Endodermal cell (in vitro differentiated cells): Measurements from ENCODE around the gene RASGRF2. TPM values are rescaled to one million over a fixed set of nuclear protein-coding genes. Genes with fewer than 3 reads are reported as not detected.
A peak's percentile ranks its signal among the peaks of the same experiment; 100 is the strongest.

Experiments
- DNase-seq: peaks from one replicate; pipeline ENCODE4 v3.0.0-alpha.2; 2017
- H3K27ac ChIP-seq: 2 replicates; pipeline ENCODE4 v1.5.1; 2013; ENCODE audit warnings: mild to moderate bottlenecking, low read depth, low read length, moderate library complexity
- H3K27me3 ChIP-seq: 2 replicates; pipeline ENCODE4 v1.6.1; 2013; ENCODE audit warnings: mild to moderate bottlenecking, low read length, moderate library complexity; ENCODE audit not compliant: insufficient read depth, control insufficient read depth, poor library complexity, severe bottlenecking
- H3K36me3 ChIP-seq: 2 replicates; pipeline ENCODE4 v1.7.0; 2013; ENCODE audit warnings: mild to moderate bottlenecking, low read length, moderate library complexity; ENCODE audit not compliant: control insufficient read depth, insufficient read depth
- H3K4me1 ChIP-seq: one replicate; pipeline ENCODE4 v1.7.0; 2013; ENCODE audit warnings: low read length; ENCODE audit not compliant: control insufficient read depth, insufficient read depth
- H3K4me3 ChIP-seq: 2 replicates; pipeline ENCODE4 v1.5.1; 2013; ENCODE audit warnings: mild to moderate bottlenecking, low read length, moderate library complexity
- H3K9ac ChIP-seq: 2 replicates; pipeline ENCODE4 v1.6.1; 2013; ENCODE audit warnings: mild to moderate bottlenecking, low read length, moderate library complexity; ENCODE audit not compliant: poor library complexity, severe bottlenecking; ENCODE audit errors: extremely low read depth
- H3K9me3 ChIP-seq: 2 replicates; pipeline ENCODE4 v1.6.1; 2013; ENCODE audit warnings: mild to moderate bottlenecking, low read length, moderate library complexity; ENCODE audit not compliant: control insufficient read depth
- H3K27ac Mint-ChIP-seq: 2 replicates; pipeline ENCODE4 v1.8.0; 2020; ENCODE audit warnings: mixed read lengths
- H3K27me3 Mint-ChIP-seq: 2 replicates; pipeline ENCODE4 v1.8.0; 2021; ENCODE audit warnings: mild to moderate bottlenecking, mixed read lengths; ENCODE audit not compliant: insufficient read depth
- H3K36me3 Mint-ChIP-seq: 2 replicates; pipeline ENCODE4 v1.8.0; 2020; ENCODE audit warnings: low read depth, mixed read lengths
- H3K4me1 Mint-ChIP-seq: 2 replicates; pipeline ENCODE4 v1.8.0; 2020; ENCODE audit warnings: mixed read lengths
- H3K4me3 Mint-ChIP-seq: 2 replicates; pipeline ENCODE4 v1.8.0; 2020; ENCODE audit warnings: mild to moderate bottlenecking, moderate library complexity, mixed read lengths
- H3K9me3 Mint-ChIP-seq: 2 replicates; pipeline ENCODE4 v1.8.0; 2020; ENCODE audit warnings: mild to moderate bottlenecking, mixed read lengths
- WGBS, 2 experiments: methylation state at CpG; one replicate each; pipeline versions ENCODE4 v1.1.5 to v1.1.7; 2013; ENCODE audit warnings: missing lambda C conversion rate in 2 of 2, mixed read lengths in 1 of 2; ENCODE audit not compliant: insufficient coverage in 1 of 2, insufficient read length in 1 of 2; 5-methylcytosine and 5-hydroxymethylcytosine counted together
- total RNA-seq, 2 donors: library from RNA; stranded (reverse); fragmentation: NEBNext Ultra II Directional in 1 of 2; extraction: Animal tissue kit (Norgen Biotek cat#: 25700) in 1 of 2; gene quantifications; 2 replicates in 1 of 2; 3 replicates in 1 of 2; pipeline ENCODE4 v1.2.1, GENCODE V29; 2021
- TF ChIP-seq, protein P1 (sequence below): fragments of 200-600 bp; sonication (generic); conservative IDR thresholded peaks from 2 replicates; pipeline ENCODE4 v1.5.0; 2021; ENCODE audit warnings: antibody characterized with exemption, mild to moderate bottlenecking

The RASGRF2 gene
- total RNA-seq, 2 donors from 2014 or later: 0.64 to 14.4 TPM

DNA sequence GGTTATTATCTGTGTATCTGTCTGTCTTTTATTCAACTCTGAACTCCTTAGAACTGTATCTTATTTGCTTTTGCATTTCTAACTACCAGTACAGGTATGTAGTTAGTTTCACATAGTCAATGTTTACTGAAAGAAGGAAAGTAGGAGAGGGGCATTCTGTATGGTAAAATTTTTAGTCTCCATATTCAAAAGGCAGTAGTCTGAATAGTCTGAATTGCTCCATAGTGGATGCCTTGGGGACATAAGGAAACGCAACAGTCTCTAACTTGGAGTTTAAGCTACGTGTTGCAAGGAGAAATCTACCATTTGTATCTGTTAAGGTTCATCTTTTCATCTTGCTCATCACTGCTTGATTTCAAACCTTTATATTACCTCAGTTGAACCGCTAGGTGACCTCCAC lies 26.2 kb downstream of the RASGRF2 start:
- no peak overlapping the region for H3K4me3 ChIP-seq
- no peaks in the 10 kb centered on the region for H3K27me3 ChIP-seq
- no peaks in the 10 kb centered on the region for H3K4me1 ChIP-seq
- TF ChIP-seq, protein P1, sequence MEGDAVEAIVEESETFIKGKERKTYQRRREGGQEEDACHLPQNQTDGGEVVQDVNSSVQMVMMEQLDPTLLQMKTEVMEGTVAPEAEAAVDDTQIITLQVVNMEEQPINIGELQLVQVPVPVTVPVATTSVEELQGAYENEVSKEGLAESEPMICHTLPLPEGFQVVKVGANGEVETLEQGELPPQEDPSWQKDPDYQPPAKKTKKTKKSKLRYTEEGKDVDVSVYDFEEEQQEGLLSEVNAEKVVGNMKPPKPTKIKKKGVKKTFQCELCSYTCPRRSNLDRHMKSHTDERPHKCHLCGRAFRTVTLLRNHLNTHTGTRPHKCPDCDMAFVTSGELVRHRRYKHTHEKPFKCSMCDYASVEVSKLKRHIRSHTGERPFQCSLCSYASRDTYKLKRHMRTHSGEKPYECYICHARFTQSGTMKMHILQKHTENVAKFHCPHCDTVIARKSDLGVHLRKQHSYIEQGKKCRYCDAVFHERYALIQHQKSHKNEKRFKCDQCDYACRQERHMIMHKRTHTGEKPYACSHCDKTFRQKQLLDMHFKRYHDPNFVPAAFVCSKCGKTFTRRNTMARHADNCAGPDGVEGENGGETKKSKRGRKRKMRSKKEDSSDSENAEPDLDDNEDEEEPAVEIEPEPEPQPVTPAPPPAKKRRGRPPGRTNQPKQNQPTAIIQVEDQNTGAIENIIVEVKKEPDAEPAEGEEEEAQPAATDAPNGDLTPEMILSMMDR: no peak
- Mint-ChIP-seq H3K27me3 (no peaks in the 10 kb centered on the region), H3K36me3 (no peaks in the 10 kb centered on the region), H3K4me3 (no peak overlapping the region), H3K4me1 (peaks cover 30% of the 10 kb centered on the region), H3K27ac (no peak overlapping the region), H3K9me3 (no peaks in the 10 kb centered on the region)
- H3K9ac ChIP-seq: no peak overlapping the region
- WGBS, 2 experiments: 0 to 65% methylated on average over 1 to 3 of the region's 3 CpGs
- H3K27ac ChIP-seq: no peak overlapping the region
- H3K9me3 ChIP-seq: no peaks in the 10 kb centered on the region
- no peak for DNase-seq
- H3K36me3 ChIP-seq: no peaks in the 10 kb centered on the region

DNA sequence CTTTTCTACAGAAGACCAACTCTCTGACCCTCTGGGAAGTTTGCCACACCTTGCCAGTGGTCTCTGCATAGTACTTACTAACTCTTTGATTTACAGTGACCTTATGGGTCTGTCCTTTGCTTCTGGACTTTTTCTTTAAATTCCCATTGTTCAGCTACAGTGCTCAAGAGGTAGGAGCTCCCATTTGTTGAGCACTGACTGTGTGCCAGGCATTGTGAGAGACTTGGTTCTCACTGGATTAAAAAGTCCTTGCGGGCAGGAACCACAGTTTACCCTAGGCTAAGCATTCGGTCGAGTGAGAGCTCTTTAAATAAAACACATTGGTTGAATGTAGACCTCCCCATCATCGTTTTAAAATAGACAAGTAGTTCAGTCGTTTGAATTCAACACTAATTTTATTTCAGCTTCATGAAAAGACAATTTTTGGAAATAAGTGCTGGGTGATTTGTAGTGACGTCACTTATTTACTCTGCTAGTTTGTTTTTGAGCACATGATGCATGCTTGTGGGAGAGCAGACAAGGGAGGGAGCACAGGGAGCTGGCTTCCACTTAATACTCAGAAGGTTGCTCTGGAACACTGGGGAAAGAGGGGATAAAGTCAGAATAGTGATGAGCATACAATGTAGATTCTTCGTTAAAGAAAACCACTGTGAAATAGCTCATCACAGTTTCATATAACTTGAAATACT lies 27.1 kb downstream of the RASGRF2 start:
- no peak overlapping the region for H3K27ac ChIP-seq
- Mint-ChIP-seq H3K36me3 (no peaks in the 10 kb centered on the region), H3K27me3 (no peaks in the 10 kb centered on the region), H3K4me3 (no peak overlapping the region), H3K27ac (no peak overlapping the region), H3K9me3 (no peaks in the 10 kb centered on the region), H3K4me1 (peaks cover 30% of the 10 kb centered on the region)
- no peaks in the 10 kb centered on the region for H3K36me3 ChIP-seq
- no peak for DNase-seq
- TF ChIP-seq, protein P1: no peak
- WGBS, 2 experiments: 87 to 89% methylated on average over 7 of the region's 7 CpGs
- H3K9ac ChIP-seq: no peak overlapping the region
- no peak overlapping the region for H3K4me3 ChIP-seq
- H3K27me3 ChIP-seq: no peaks in the 10 kb centered on the region
- H3K4me1 ChIP-seq: no peaks in the 10 kb centered on the region
- no peaks in the 10 kb centered on the region for H3K9me3 ChIP-seq

DNA sequence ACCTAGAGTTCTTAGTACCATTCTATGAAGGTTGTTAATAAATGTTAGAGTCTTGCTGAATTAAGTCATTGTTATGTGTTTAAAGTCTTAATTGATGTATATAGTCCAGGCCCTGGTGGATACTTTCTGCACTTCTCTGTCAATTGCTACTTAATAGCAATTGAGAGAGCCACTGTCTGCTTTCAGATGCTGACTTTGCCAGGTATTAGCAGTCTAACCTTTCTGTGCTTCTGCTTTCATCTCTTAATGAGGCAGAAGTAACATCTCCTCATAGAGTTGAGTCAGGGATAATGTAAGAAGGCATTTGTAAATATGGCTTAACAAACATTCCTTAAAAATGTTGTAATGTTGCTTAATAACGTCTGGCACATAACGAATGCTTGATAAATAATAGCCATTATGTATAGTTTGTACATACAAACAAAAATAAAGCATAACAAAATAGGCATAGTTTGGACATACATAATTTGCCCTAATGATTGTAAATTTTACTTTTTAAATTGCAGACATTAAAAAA lies 28.3 kb downstream of the RASGRF2 start:
- Histone ChIP-seq H3K36me3 (no peaks in the 10 kb centered on the region), H3K27me3 (no peaks in the 10 kb centered on the region), H3K9ac (no peak overlapping the region), H3K27ac (no peak overlapping the region), H3K4me1 (no peaks in the 10 kb centered on the region), H3K4me3 (no peak overlapping the region), H3K9me3 (no peaks in the 10 kb centered on the region)
- no peak for DNase-seq
- Mint-ChIP-seq H3K27me3 (no peaks in the 10 kb centered on the region), H3K4me1 (peaks cover 30% of the 10 kb centered on the region), H3K9me3 (no peaks in the 10 kb centered on the region), H3K4me3 (no peak overlapping the region), H3K36me3 (no peaks in the 10 kb centered on the region), H3K27ac (no peak overlapping the region)
- TF ChIP-seq, protein P1: peak; percentile 22
- 95% methylated on average over 2 of the region's 2 CpGs; no CpG with 5 or more reads in 1 of the 2 experiments for WGBS, 2 experiments
